GM12801 (cell line): ENCODE data around the gene CUEDC1.

Experiments
- TF ChIP-seq, protein P1 (sequence below): IDR thresholded peaks from one replicate; pipeline ENCODE4 v1.5.1; 2011; ENCODE audit warnings: control low read depth; ENCODE audit not compliant: insufficient read length; ENCODE audit errors: extremely low read depth

CUEDC1 gene

DNA sequence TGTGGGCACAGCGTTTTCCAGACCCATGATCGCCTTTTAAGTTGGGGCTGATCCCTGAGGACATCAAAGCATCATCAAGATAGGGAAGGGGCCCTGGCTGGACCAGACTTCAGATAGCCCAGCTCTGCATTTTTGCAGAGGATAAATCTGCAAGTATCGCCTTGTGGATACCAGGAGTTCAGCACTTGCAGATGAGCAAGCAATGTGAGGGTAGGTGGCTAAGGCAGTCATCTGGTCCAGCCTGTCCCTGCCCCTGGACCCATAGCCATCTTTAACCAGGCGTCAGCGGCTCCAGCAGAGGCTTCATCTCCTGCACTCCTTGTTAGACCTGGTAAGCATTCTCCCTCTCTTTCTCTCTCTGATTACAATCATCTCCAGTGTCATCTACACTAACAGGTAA is 96.4 kb downstream of the CUEDC1 start:
- TF ChIP-seq, protein P1, sequence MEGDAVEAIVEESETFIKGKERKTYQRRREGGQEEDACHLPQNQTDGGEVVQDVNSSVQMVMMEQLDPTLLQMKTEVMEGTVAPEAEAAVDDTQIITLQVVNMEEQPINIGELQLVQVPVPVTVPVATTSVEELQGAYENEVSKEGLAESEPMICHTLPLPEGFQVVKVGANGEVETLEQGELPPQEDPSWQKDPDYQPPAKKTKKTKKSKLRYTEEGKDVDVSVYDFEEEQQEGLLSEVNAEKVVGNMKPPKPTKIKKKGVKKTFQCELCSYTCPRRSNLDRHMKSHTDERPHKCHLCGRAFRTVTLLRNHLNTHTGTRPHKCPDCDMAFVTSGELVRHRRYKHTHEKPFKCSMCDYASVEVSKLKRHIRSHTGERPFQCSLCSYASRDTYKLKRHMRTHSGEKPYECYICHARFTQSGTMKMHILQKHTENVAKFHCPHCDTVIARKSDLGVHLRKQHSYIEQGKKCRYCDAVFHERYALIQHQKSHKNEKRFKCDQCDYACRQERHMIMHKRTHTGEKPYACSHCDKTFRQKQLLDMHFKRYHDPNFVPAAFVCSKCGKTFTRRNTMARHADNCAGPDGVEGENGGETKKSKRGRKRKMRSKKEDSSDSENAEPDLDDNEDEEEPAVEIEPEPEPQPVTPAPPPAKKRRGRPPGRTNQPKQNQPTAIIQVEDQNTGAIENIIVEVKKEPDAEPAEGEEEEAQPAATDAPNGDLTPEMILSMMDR, result no peak

DNA sequence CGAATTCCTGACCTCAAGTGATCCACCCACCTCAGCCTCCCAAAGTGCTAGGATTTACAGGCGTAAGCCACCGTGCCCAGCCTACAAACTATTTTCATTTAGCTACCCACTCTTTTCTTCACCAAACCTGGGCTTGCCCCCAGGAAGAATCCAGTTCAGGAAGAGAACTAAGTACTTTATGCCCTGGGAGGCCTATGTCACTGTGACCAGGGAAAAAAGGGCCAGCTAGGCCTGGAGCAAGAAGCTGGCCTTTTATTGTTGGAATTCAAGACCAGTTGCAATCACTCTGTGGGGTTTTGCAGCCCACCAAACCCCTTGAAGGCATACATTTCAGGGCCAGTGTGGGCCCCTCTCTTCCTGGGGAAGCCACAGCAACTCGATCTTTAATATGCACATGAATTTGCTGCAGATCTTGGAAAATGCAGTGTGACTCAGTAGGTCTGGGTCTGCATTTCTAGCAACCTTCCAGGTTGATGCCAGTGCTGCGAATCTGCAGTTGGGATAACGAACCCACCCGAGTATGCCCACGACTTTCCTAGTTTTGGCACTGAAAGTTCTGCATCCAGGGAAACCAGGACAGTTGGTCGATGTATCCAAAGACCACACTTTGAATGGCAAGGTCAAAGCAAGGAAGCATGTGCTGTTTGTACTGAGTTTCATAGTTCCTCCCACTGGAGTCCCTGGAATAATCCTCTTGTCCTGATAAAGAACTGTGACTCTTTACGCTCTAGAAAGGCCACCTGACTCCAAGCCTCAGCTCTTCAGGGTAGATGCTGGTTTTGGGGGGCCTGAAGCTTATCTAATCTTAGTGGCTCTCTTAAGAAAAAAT is 98.2 kb downstream of the CUEDC1 start:
- TF ChIP-seq, protein P1, result no peak

DNA sequence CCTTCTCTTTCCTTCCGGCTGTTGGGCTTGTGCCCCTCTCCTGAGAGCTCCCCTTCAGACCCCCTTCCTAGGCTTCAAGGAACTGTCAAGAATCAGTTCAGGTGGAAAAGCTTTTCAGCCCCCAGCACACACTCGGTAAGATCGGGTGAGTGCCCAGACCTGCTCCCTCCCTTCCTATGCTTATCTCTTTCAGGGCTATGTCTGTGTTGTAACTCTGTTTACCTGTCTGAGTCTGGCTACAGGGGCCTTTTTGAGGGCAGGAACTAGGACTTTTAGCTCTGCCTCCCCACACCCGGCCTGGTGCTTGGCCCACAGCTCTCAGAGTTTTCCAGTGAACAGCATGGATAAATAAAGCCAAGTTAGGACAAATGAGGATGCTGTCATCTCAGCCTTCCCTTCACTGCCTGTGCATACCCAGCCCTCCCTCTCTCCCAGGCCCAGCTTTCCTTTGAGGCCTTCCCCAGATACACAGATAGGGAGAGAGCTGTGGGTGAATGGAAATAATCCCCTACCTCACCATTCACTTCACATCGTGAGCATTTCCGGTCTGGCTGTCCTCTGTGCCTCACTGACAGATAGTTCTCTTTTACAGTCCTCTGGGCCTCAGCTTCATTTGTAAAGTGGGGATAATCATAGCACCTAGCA is 99.7 kb downstream of the CUEDC1 start:
- TF ChIP-seq, protein P1, result no peak

DNA sequence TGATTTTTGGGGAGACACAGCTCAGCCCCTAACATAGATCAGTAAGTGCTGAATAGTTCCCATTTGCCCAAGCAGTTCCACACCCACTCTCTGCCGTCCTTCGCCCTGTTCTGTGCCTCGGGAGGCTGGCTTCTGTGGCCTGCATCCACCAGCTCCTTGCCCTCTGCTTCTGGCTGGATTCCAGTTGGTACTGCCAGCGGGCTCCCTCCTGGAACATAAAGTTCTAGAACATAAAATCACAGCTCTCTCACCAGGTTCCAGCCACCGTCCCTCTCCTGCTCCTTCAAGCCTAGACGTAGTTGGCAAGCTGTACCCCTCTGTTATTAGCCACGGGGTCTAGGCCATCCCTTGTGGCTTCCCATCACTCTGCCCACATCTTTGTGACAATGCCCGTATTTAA is 101.5 kb downstream of the CUEDC1 start:
- TF ChIP-seq, protein P1, result no peak

DNA sequence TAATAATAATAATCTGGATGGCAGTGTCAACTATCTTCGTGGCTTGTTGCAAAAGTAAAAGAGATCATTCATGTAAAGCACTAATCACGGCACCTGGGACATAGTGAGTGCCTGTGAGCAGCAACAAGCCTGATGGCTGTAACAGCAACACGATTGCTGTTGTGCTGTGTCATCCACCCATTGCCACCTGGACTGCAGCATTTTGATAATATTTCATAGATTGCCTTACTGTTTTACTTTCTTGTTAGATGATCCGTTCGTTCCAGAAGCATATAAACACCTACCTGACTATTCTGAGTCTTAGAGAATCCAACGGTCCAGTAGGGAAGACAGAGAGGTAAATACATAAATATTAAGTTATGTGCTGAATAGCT is 102.3 kb downstream of the CUEDC1 start:
- TF ChIP-seq, protein P1, result no peak

DNA sequence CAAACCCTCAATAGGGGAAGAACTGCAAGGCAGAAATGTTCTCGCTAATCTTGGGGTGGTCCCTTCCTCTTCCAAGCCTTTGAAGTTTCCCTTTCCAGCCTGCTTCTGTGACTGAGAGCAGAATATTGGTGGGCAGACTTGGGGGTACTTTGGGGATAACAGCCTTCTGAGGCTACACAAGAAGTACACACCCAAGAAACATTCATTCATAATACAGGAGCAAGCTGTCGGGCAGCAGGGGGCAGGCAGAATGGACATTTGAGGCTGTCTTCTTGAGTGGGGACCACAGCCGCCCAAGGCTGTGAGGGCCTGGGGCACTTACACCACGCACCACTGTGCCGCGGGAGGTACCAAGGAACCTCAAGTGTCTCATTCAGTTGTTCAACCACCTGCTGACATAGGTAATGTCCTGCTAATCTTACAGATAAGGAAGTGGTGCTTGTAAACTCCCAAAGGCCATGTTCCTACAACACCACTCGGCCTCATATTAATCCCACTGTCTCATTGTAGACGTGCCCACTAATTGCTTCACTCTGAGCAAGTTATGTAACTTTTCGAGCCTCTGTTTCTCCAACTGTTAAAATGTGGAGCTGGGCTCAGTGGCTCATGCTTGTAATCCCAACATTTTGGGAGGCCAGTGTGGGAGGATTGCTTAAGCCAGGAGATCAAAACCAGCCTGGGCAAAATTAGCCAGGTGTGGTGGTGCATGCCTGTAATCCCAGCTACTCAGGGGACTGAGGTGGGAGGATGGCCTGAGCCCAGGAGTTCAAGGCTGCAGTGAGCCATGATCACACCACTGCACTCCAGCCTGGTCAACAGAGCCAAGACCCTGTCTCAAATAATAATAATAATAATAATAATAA is 102.9 kb downstream of the CUEDC1 start:
- TF ChIP-seq, protein P1, result no peak
